Activated naive CD4-positive, alpha-beta T cell treated with anti-CD3 and anti-CD28 coated beads, Interleukin-2, amount 50 U/mL, for 16 hours (primary cell): ENCODE data around the gene IL7R.

Experiments
- DNase-seq: peaks from one replicate; pipeline ENCODE4 v3.0.0-alpha.2; 2020

IL7R gene

GRCh38 chr5:35856765-35857351 is at the start of gene IL7R:
Gene IL7R (plus strand): TSS chr5:35856891. CDS start chr5:35856978, 87 bp downstream.
- DNase-seq: no peak

GRCh38 chr5:35810601-35811000 is 46.1 kb upstream of the IL7R start:
- DNase-seq: no peak

- no peak for DNase-seq
Observed at GRCh38 chr5:35811108-35811741, 45.5 kb upstream of the IL7R start.

- DNase-seq: no peak
Observed at GRCh38 chr5:35813521-35813920, 43.2 kb upstream of the IL7R start.

GRCh38 chr5:35815089-35815936 is 41.4 kb upstream of the IL7R start:
- no peak for DNase-seq

GRCh38 chr5:35816881-35817521 is 39.7 kb upstream of the IL7R start:
- DNase-seq: no peak

- DNase-seq: no peak
Observed at GRCh38 chr5:35819026-35819425, 37.7 kb upstream of the IL7R start.

- no peak for DNase-seq
Observed at GRCh38 chr5:35819668-35820067, 37.0 kb upstream of the IL7R start.

- no peak for DNase-seq
Observed at GRCh38 chr5:35820735-35821134, 36.0 kb upstream of the IL7R start.

GRCh38 chr5:35821513-35821912 is 35.2 kb upstream of the IL7R start:
- peak; percentile 56 for DNase-seq

GRCh38 chr5:35822511-35822910 is 34.2 kb upstream of the IL7R start:
- DNase-seq: no peak

GRCh38 chr5:35823347-35824098 is 33.2 kb upstream of the IL7R start:
- no peak for DNase-seq

- DNase-seq: no peak
Observed at GRCh38 chr5:35826056-35826455, 30.6 kb upstream of the IL7R start.

GRCh38 chr5:35826554-35826953 is 30.1 kb upstream of the IL7R start:
- DNase-seq: peak; percentile 27

GRCh38 chr5:35828082-35828598 is 28.6 kb upstream of the IL7R start:
- DNase-seq: no peak

GRCh38 chr5:35830587-35830986 is 26.1 kb upstream of the IL7R start:
- DNase-seq: no peak

- no peak for DNase-seq
Observed at GRCh38 chr5:35832762-35833161, 23.9 kb upstream of the IL7R start.

- no peak for DNase-seq
Observed at GRCh38 chr5:35833224-35833623, 23.5 kb upstream of the IL7R start.

- DNase-seq: no peak
Observed at GRCh38 chr5:35835796-35836742, 20.6 kb upstream of the IL7R start.

GRCh38 chr5:35838370-35839042 is 18.2 kb upstream of the IL7R start:
- no peak for DNase-seq

- no peak for DNase-seq
Observed at GRCh38 chr5:35842856-35843255, 13.8 kb upstream of the IL7R start.
